Activated CD8-positive, alpha-beta memory T cell treated with anti-CD3 and anti-CD28 coated beads for 24 hours (primary cell): Measurements from ENCODE around the gene DEAF1.
"Not testable (repeated sequence)": the region's sequence is repeated elsewhere in the genome, so short reads cannot be mapped to it uniquely, and the experiment has no call there.

Source experiments
- DNase-seq: peaks from one replicate; pipeline ENCODE4 v3.0.0-alpha.2; 2020

The DEAF1 gene

DNA sequence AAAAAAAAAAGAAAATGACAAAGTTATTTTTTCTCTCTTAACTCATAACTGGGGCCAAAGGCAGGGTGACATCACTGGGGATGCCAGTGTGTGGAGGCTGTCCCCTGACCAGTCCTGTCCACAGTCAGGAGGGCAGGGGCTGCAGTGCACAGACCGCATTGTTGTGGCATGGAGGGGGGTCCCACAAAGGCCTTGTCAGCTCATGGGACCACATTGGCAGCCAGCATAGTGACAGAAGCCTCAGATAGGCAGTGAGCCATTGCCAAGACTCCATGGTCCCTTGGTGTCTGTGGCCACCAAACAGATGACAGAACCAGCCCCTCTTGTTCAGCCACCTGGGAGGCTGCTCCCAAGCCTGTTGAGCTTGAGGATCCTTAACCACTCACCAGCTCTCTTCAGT lies 4.7 kb upstream of the DEAF1 start:
- DNase-seq: no peak

DNA sequence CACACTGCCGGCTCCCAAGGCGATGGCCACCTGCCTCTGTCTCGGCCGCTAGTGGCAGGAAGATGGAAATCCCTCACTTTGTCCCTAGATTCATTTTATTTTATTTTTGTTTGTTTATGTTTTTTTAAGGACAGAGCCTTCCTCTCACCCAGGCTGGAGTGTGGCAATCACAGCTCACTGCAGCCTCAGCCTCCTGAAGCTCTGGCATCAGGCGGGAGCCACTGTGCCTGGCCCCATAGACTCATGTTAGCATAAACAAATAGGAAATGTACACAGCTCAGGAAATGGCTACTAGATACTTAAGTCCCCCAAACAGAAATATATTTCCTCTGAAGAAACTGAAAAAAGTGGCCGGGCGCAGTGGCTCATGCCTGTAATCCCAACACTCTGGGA lies 4.1 kb upstream of the DEAF1 start:
- DNase-seq: no peak

DNA sequence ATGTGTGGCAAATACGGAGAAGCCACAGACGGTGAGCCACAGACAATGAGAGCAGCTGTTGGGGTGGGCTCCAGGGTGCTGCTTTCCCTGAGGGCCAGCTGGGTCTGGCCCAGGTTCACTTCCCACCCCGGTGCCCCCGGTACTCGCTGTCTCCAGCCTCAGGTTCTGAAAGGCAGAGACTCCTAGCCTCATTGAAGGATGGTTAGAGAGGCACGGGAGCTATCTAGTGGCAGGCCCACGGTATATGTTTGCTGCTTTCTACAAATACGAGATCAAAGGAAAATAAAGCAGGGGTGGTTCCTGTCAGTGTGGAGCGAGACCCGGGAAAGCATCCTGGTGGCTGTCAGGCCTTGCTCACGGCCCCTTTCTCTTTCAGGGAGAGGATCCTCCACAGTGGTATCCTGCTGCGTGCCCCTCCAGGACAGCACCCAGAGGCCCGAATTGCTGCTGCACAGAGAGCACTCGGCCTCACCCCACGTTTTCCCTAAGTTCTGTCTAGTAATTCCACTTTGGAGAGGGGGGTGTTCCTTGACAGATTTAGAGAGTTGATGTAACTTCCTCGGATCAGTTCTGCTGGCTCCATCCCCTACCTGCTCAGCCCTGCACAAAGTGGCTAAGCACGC lies 3.6 kb upstream of the DEAF1 start:
- no peak for DNase-seq

GRCh38 chr11:697811-698311 lies 2.8 kb upstream of the DEAF1 start:
- DNase-seq: peak; percentile 56

GRCh38 chr11:696955-697491 lies 2.0 kb upstream of the DEAF1 start:
- DNase-seq: peak; percentile 50

- DNase-seq: peak; percentile 99
Measured at GRCh38 chr11:695538-696248, 671 bp upstream of the DEAF1 start, which contains the start of gene TMEM80. TSS of gene TMEM80 (plus strand) at chr11:695816. CDS start at chr11:695828, 12 bp downstream.

- peak; percentile 100 for DNase-seq
Measured at GRCh38 chr11:695288-695537, 191 bp upstream of the DEAF1 start.

DNA sequence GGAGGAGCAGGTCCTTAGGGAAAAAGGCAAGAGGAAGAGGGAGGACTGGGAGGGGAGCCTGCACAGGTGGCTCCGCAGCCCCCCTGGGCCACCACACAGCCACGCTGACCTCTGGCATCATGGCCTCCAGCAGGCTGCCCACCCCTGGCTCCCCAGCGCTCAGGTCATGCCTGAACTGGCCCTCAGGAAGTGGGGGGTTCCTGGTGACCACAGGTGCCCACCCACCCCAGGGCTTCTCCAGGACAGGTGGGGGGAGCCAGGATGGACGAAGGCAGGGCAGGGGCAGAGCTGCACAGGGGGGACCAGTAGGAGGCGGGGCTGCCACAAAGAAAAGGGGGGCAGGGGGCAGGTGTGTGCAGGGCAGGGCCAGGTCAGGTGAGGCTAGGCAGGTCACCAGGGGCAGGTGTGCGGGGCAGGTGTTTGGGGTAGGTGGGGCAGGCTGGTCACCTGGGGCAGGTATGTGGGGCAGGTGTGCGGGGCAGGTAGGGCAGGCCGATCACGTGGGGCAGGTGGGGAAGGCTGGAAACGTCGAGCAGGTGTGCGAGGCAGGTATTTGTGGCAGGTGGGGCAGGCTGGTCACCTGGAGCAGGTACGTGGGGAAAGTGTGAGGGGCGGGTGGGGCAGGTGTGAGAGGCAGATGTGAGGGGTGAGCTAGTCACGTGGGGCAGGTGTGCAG lies 997 bp downstream of the DEAF1 start:
- DNase-seq: no peak

GRCh38 chr11:693415-693831 lies 1.6 kb downstream of the DEAF1 start:
- no peak for DNase-seq

DNA sequence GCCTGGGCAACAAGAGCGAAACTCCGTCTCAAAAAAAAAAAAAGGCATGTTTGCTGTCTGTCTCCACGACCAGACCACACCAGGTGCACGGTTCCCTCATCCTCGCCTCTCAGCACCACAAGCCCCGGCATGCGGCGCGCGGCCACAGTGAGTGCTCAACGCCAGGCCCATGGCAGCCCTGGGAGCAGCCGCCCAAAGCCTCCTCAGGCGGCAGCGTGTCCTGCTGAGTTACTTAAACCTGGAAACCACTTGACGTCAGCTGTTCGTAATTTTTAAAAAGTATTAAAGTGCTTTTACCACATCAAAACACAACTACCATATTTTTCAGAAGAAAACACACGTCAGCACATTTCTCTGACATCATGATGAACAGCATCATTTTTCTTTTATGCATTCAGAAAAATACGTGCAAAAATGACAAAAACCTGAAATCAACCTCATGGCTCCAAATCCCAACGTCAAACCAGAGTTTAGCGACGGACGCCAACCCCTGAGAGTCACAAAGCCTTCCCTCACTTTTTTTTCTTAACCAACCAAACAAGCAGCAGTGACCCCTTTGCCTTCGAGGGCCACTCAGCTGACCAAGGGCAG lies 2.1 kb downstream of the DEAF1 start:
- no peak for DNase-seq

GRCh38 chr11:691710-692590 lies 3.1 kb downstream of the DEAF1 start:
- DNase-seq: no peak

DNA sequence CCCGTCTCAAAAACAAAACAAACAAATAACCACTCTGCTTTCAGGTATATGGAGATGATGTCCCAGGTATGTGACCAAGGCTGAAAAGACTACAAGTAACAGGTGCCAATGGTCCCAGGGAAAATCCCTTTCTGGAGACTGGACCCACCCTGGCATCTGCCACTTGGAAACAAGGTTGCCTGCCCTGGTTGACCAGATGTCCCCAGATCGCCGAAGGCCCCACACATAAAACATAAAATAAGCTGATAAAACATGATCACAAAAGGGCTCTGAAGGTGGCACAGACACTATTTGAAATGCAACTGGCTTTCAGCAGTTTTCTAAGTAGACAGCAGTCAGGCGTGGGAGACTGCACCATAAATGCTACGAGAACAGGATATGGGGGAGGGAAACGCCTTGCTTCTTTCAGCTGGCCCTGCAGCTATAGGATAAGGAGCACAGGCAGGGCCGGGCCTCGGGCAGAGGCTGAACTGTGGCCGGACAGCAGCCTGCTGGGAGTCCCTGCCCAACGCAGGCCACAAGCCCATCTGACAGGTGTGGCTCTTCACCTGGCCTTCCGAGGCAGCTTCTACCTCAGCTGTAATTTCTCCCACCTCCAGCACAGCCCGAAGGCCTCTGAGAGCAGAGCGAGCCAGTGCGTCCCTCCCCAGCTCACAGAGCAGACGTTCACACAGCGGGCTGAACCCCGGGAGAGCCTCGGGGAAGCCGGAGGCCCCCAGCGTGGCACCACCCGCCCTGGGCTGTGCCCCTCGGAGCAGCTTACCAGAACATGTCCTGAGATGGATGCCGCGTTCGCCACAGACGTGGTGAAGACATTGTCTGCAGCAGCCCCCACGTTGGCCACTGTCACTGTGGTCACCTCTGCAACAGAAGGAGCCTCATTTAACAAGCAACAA lies 4.0 kb downstream of the DEAF1 start:
- no peak for DNase-seq

GRCh38 chr11:690244-690643 lies 4.8 kb downstream of the DEAF1 start:
- DNase-seq: not testable (repeated sequence)

GRCh38 chr11:689625-690024 lies 5.4 kb downstream of the DEAF1 start:
- no peak for DNase-seq

- DNase-seq: no peak
Measured at GRCh38 chr11:688681-689080, 6.3 kb downstream of the DEAF1 start.

DNA sequence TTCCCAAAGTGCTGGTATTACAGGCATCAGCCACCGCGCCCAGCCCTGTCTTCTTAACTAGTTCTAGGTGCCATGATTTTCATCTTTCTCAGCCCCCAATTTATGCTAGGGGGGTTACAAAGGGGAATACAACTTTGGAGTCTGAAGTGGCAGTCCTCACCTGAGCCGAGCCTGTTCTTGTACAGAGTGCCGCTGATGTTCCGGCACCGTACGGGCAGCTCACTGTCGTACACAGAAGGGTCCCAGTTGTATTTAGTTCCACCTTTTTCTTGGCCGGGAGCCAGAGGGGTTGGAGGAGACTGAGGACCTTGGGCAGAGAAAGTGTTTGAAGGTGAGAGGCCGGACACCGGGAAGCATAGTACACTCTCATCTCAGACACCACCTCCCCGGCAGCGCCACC lies 7.3 kb downstream of the DEAF1 start:
- DNase-seq: no peak

- no peak for DNase-seq
Measured at GRCh38 chr11:686451-687243, 8.4 kb downstream of the DEAF1 start.

- peak; percentile 74 for DNase-seq
Measured at GRCh38 chr11:680970-681369, 14.1 kb downstream of the DEAF1 start.

DNA sequence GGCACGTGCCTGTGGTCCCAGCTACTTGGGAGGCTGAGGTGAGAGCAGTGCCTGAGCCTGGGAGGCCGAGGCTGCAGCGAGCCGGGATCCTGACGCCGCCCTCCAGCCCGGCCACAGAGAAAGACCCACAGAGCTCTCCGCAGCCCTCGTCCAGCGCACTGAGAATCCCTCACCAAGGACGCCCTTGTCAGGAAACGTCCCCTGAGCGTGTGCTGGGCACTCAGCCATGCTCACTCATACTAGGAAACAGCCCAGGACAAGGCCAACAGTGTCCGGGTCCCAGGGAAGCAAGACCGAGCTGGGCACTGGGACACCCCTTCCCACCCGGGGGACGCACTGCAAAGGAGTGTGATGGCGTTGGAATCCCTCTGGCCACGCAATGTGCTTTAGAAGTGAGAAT lies 14.5 kb downstream of the DEAF1 start:
- DNase-seq: no peak
